CD1c-positive myeloid dendritic cell (primary cell): ENCODE results near the gene PTPRN2.

Source experiments
- DNase-seq: peaks from one replicate; pipeline ENCODE4 v3.0.0-alpha.2; 2016; ENCODE audit errors: extremely low spot score

The PTPRN2 gene

GRCh38 chr7:157977717-157978496, 609.7 kb downstream of the PTPRN2 start:
- DNase-seq = no peak

GRCh38 chr7:157977306-157977705, 610.3 kb downstream of the PTPRN2 start:
- DNase-seq = no peak

GRCh38 chr7:157976406-157976805, 611.2 kb downstream of the PTPRN2 start:
- DNase-seq = no peak

GRCh38 chr7:157975401-157976372, 611.9 kb downstream of the PTPRN2 start:
- DNase-seq = no peak

GRCh38 chr7:157974678-157975230, 612.9 kb downstream of the PTPRN2 start:
- no peak for DNase-seq

GRCh38 chr7:157973971-157974677, 613.5 kb downstream of the PTPRN2 start:
- DNase-seq = no peak

- no peak for DNase-seq
Measured at GRCh38 chr7:157972914-157973313, 614.7 kb downstream of the PTPRN2 start.

- no peak for DNase-seq
Measured at GRCh38 chr7:157971501-157971900, 616.1 kb downstream of the PTPRN2 start.

GRCh38 chr7:157970744-157971143, 616.9 kb downstream of the PTPRN2 start:
- DNase-seq = no peak

- DNase-seq = no peak
Measured at GRCh38 chr7:157969995-157970394, 617.6 kb downstream of the PTPRN2 start.

GRCh38 chr7:157966490-157966889, 621.1 kb downstream of the PTPRN2 start:
- DNase-seq = no peak

GRCh38 chr7:157964521-157964920, 623.1 kb downstream of the PTPRN2 start:
- no peak for DNase-seq

GRCh38 chr7:157964016-157964415, 623.6 kb downstream of the PTPRN2 start:
- DNase-seq = no peak

GRCh38 chr7:157963526-157963925, 624.1 kb downstream of the PTPRN2 start:
- no peak for DNase-seq

GRCh38 chr7:157962458-157963306, 624.9 kb downstream of the PTPRN2 start:
- DNase-seq = no peak

- no peak for DNase-seq
Measured at GRCh38 chr7:157961731-157962457, 625.7 kb downstream of the PTPRN2 start.

GRCh38 chr7:157955348-157955999, 632.1 kb downstream of the PTPRN2 start:
- no peak for DNase-seq

- no peak for DNase-seq
Measured at GRCh38 chr7:157954901-157955300, 632.7 kb downstream of the PTPRN2 start.

- DNase-seq = no peak
Measured at GRCh38 chr7:157952841-157953645, 634.6 kb downstream of the PTPRN2 start.
